HG02938 (cell line): ENCODE data around the gene ST13.
A peak's percentile ranks its signal among the peaks of the same experiment; 100 is the strongest.
"Not testable (repeated sequence)": the region's sequence is repeated elsewhere in the genome, so short reads cannot be mapped to it uniquely, and the experiment has no call there.

Experiments used
- ATAC-seq: cut with Tn5 transposase; IDR thresholded peaks from one replicate; pipeline ENCODE4 v1.9.1; 2021; ENCODE audit warnings: mild to moderate bottlenecking, moderate library complexity; ENCODE audit not compliant: unreplicated experiment

The ST13 gene

GRCh38 chr22:40856513-40857308, at the start of gene ST13, which contains the start of gene XPNPEP3:
ST13 (minus strand) TSS chr22:40856639; CDS start chr22:40856540, 99 bp downstream.
XPNPEP3 (plus strand) TSS chr22:40857148; CDS start chr22:40857182, 34 bp downstream.
- ATAC-seq, result peak; percentile 87

GRCh38 chr22:40904101-40904500, 47.7 kb upstream of the ST13 start:
- no peak for ATAC-seq

- ATAC-seq, result no peak
Measured at GRCh38 chr22:40898850-40899357, 42.5 kb upstream of the ST13 start.

- no peak for ATAC-seq
Measured at GRCh38 chr22:40894417-40894816, 38.0 kb upstream of the ST13 start.

- ATAC-seq, result no peak
Measured at GRCh38 chr22:40890881-40891280, 34.4 kb upstream of the ST13 start.

GRCh38 chr22:40889116-40889515, 32.7 kb upstream of the ST13 start:
- no peak for ATAC-seq

- no peak for ATAC-seq
Measured at GRCh38 chr22:40878922-40879321, 22.5 kb upstream of the ST13 start.

GRCh38 chr22:40877488-40877887, 21.0 kb upstream of the ST13 start:
- no peak for ATAC-seq

GRCh38 chr22:40876907-40877306, 20.5 kb upstream of the ST13 start:
- no peak for ATAC-seq

- no peak for ATAC-seq
Measured at GRCh38 chr22:40875111-40875510, 18.7 kb upstream of the ST13 start.

GRCh38 chr22:40874016-40874415, 17.6 kb upstream of the ST13 start:
- no peak for ATAC-seq

- not testable (repeated sequence) for ATAC-seq
Measured at GRCh38 chr22:40868379-40868778, 11.9 kb upstream of the ST13 start.

- ATAC-seq, result no peak
Measured at GRCh38 chr22:40867109-40867508, 10.7 kb upstream of the ST13 start.

- ATAC-seq, result no peak
Measured at GRCh38 chr22:40862537-40862936, 6.1 kb upstream of the ST13 start.

- no peak for ATAC-seq
Measured at GRCh38 chr22:40862013-40862412, 5.6 kb upstream of the ST13 start, which contains the start of gene DNAJB7. DNAJB7 (minus strand) TSS chr22:40862113; CDS start chr22:40861994, 119 bp downstream.

GRCh38 chr22:40857309-40857855, 943 bp upstream of the ST13 start:
- ATAC-seq, result no peak

- ATAC-seq, result peak; percentile 8
Measured at GRCh38 chr22:40855979-40856512, 393 bp downstream of the ST13 start.

- ATAC-seq, result no peak
Measured at GRCh38 chr22:40855071-40855978, 1.1 kb downstream of the ST13 start.

GRCh38 chr22:40853961-40854360, 2.5 kb downstream of the ST13 start:
- ATAC-seq, result no peak

- no peak for ATAC-seq
Measured at GRCh38 chr22:40853333-40853732, 3.1 kb downstream of the ST13 start.

GRCh38 chr22:40845816-40846215, 10.6 kb downstream of the ST13 start:
- not testable (repeated sequence) for ATAC-seq
